Liver (tissue), 9 donors: ENCODE results near the gene ABLIM3. TPM values are rescaled to one million over a fixed set of nuclear protein-coding genes. Genes with fewer than 3 reads are reported as not detected.

ENCODE experiments used
- DNase-seq: peaks from one replicate; pipeline ENCODE4 v3.0.0-alpha.2; 2017; ENCODE audit warnings: low spot score
- H3K27ac ChIP-seq, 2 donors: one replicate each; pipeline ENCODE4 v1.7.0; 2013; ENCODE audit warnings: inconsistent platforms in 2 of 2, low read length in 2 of 2, control low read depth in 1 of 2, low read depth in 1 of 2, mild to moderate bottlenecking in 1 of 2
- H3K27me3 ChIP-seq, 4 donors: one replicate each; pipeline versions ENCODE4 v1.6.1 to v1.7.0; 2013; ENCODE audit warnings: low read length in 3 of 4, inconsistent platforms in 1 of 4, mild to moderate bottlenecking in 1 of 4, moderate library complexity in 1 of 4; ENCODE audit not compliant: control insufficient read depth in 4 of 4, insufficient read depth in 4 of 4
- H3K36me3 ChIP-seq, 4 donors: one replicate each; pipeline versions ENCODE4 v1.6.1 to v1.7.0; 2013; ENCODE audit warnings: low read length in 3 of 4, mild to moderate bottlenecking in 3 of 4, low read depth in 1 of 4, moderate library complexity in 1 of 4; ENCODE audit not compliant: control insufficient read depth in 4 of 4, insufficient read depth in 3 of 4
- H3K4me1 ChIP-seq, 4 donors: one replicate each; pipeline versions ENCODE4 v1.6.1 to v1.7.0; 2013; ENCODE audit warnings: low read length in 3 of 4, mild to moderate bottlenecking in 3 of 4, moderate library complexity in 1 of 4; ENCODE audit not compliant: control insufficient read depth in 4 of 4, insufficient read depth in 4 of 4
- H3K4me3 ChIP-seq, 3 donors: one replicate each; pipeline versions ENCODE4 v1.6.1 to v1.7.0; 2013; ENCODE audit warnings: low read length in 3 of 3, control low read depth in 1 of 3, low read depth in 1 of 3, mild to moderate bottlenecking in 1 of 3
- H3K9ac ChIP-seq, 2 donors: one replicate each; pipeline ENCODE4 v1.7.0; 2013; ENCODE audit warnings: low read length in 2 of 2, mild to moderate bottlenecking in 2 of 2, moderate library complexity in 2 of 2, control low read depth in 1 of 2, low read depth in 1 of 2
- H3K9me3 ChIP-seq, 4 donors: one replicate each; pipeline versions ENCODE4 v1.6.1 to v1.7.0; 2013; ENCODE audit warnings: low read length in 3 of 4; ENCODE audit not compliant: control insufficient read depth in 4 of 4
- EGR1 ChIP-seq, 2 donors: IDR thresholded peaks; 2 replicates each; pipeline ENCODE4 v1.6.1; 2016 to 2018; ENCODE audit warnings: antibody characterized with exemption in 2 of 2, low read depth in 2 of 2
- FOXA1 ChIP-seq: IDR thresholded peaks from 2 replicates; pipeline ENCODE4 v1.6.1; 2016; ENCODE audit warnings: antibody characterized with exemption
- FOXA2 ChIP-seq: IDR thresholded peaks from 2 replicates; pipeline ENCODE4 v1.6.1; 2016; ENCODE audit warnings: antibody characterized with exemption
- GABPA ChIP-seq, 2 donors: IDR thresholded peaks in 1 of 2; conservative IDR thresholded peaks in 1 of 2; 2 replicates each; pipeline ENCODE4 v1.6.1; 2016; ENCODE audit warnings: antibody characterized with exemption in 2 of 2, mild to moderate bottlenecking in 1 of 2, moderate library complexity in 1 of 2
- HNF4A ChIP-seq, 2 donors: conservative IDR thresholded peaks; 2 replicates each; pipeline ENCODE4 v1.6.1; 2016; ENCODE audit warnings: antibody characterized with exemption in 2 of 2, mild to moderate bottlenecking in 2 of 2
- HNF4G ChIP-seq: IDR thresholded peaks from 2 replicates; pipeline ENCODE4 v1.6.1; 2016; ENCODE audit warnings: antibody characterized with exemption
- JUND ChIP-seq, 2 donors: IDR thresholded peaks; 2 replicates each; pipeline ENCODE4 v1.6.1; 2016; ENCODE audit warnings: antibody characterized with exemption in 2 of 2
- RAD21 ChIP-seq, 2 donors: IDR thresholded peaks; 2 replicates each; pipeline ENCODE4 v1.6.1; 2016; ENCODE audit warnings: antibody characterized with exemption in 2 of 2, mild to moderate bottlenecking in 2 of 2
- RXRA ChIP-seq, 2 donors: IDR thresholded peaks; 2 replicates each; pipeline ENCODE4 v1.6.1; 2017 to 2018; ENCODE audit warnings: antibody characterized with exemption in 2 of 2, mild to moderate bottlenecking in 1 of 2
- SP1 ChIP-seq: IDR thresholded peaks from 2 replicates; pipeline ENCODE4 v1.6.1; 2018; ENCODE audit warnings: antibody characterized with exemption, mild to moderate bottlenecking
- TAF1 ChIP-seq: conservative IDR thresholded peaks from 2 replicates; pipeline ENCODE4 v1.6.1; 2016; ENCODE audit warnings: antibody characterized with exemption, mild to moderate bottlenecking
- YY1 ChIP-seq: IDR thresholded peaks from 2 replicates; pipeline ENCODE4 v1.6.1; 2016; ENCODE audit warnings: antibody characterized with exemption, mild to moderate bottlenecking
- WGBS: extraction: QIAGEN DNeasy Blood & Tissue Kit; methylation state at CpG from one replicate; pipeline ENCODE4 v1.1.7; 2013; 5-methylcytosine and 5-hydroxymethylcytosine counted together
- polyA plus RNA-seq, 2 donors: library from polyadenylated mRNA; stranded (reverse) in 1 of 2; unstranded in 1 of 2; fragments of 200-250 nt in 1 of 2; fragments of >200 nt in 1 of 2; fragmentation: Nextera tagmentation in 1 of 2; extraction: Ambion mirVana in 1 of 2; gene quantifications; one replicate each; pipeline versions ENCODE4 v1.2.1 to v1.2.3, GENCODE V29; 2013 to 2015
- total RNA-seq, 2 donors: library from RNA; depleted of rRNA; stranded (reverse); fragments of >200 nt; gene quantifications; one replicate each; pipeline ENCODE4 v1.2.3, GENCODE V29; 2014
- TF ChIP-seq, protein P1 (sequence below): IDR thresholded peaks from 2 replicates; pipeline ENCODE4 v1.6.1; 2016; ENCODE audit warnings: antibody characterized with exemption
- TF ChIP-seq, protein P2 (sequence below): IDR thresholded peaks from 2 replicates; pipeline ENCODE4 v1.6.1; 2016; ENCODE audit warnings: antibody characterized with exemption, mild to moderate bottlenecking
- TF ChIP-seq, protein P3 (sequence below): IDR thresholded peaks from 2 replicates; pipeline ENCODE4 v1.6.1; 2016; ENCODE audit warnings: antibody characterized with exemption
- TF ChIP-seq, protein P4 (sequence below): IDR thresholded peaks from 2 replicates; pipeline ENCODE4 v1.6.1; 2016; ENCODE audit warnings: antibody characterized with exemption
- TF ChIP-seq, protein P5 (sequence below): fragments of 150-350 bp; IDR thresholded peaks from 2 replicates; pipeline ENCODE4 v1.5.1; 2017; ENCODE audit warnings: improper control_type of control experiment, low read depth, low read length; ENCODE audit not compliant: missing input control
- donor health status: healthy.
- donor health status: healthy.
- donor health status: healthy.
- donor health status: healthy.
- donor health status: healthy.

ABLIM3 gene
- total and polyA plus RNA-seq, 4 donors: 6.8 to 131 (median 43.1) TPM

DNA sequence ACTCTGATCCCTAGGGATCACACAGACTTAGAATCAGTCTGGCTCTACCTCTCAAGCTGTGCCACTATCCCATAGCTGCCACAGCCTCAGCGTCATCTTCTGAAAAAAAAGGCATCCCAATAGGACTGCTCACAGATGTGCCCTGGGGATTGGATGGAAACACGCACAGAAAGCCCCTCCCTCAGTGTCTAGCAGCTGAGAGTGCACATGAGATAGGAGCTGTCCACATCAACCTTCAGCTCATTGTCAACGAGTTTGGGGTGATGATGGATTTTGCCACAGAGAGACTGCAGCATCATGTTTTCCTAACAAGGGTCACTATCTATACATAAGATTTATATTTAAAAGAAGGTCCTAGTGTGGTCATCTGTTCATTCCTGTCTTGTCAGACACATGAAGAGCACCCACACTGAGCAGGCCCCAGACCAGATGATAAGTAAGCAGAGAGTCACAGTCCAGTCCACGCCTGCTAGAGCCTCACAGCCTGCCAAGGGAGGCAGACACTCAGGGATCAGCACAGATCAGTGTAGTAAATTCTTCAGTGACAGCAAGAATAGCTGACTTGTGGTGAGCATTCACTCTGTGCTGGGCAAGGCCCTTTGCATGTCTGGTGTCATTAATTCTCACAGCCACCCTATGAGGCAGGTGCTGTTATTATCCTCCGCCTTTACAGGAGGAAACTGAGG lies 156.2 kb downstream of the ABLIM3 start:
- no peak for DNase-seq
- Histone ChIP-seq H3K36me3 (no peaks in the 10 kb centered on the region), H3K27ac (no peak overlapping the region), H3K27me3 (no peaks in the 10 kb centered on the region), H3K4me1 (peaks cover 0 to 5% (median 2%) of the 10 kb centered on the region in 4 donors), H3K9me3 (no peaks in the 10 kb centered on the region), H3K9ac (no peak overlapping the region), H3K4me3 (no peak overlapping the region)
- TF ChIP-seq FOXA1 (no peak), JUND (IDR thresholded peaks at IDR 0.05) (no peak)
- TF ChIP-seq, protein P1, sequence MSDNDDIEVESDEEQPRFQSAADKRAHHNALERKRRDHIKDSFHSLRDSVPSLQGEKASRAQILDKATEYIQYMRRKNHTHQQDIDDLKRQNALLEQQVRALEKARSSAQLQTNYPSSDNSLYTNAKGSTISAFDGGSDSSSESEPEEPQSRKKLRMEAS: no peak
- 82% methylated on average over 5 of the region's 5 CpGs for whole genome bisulfite sequencing

DNA sequence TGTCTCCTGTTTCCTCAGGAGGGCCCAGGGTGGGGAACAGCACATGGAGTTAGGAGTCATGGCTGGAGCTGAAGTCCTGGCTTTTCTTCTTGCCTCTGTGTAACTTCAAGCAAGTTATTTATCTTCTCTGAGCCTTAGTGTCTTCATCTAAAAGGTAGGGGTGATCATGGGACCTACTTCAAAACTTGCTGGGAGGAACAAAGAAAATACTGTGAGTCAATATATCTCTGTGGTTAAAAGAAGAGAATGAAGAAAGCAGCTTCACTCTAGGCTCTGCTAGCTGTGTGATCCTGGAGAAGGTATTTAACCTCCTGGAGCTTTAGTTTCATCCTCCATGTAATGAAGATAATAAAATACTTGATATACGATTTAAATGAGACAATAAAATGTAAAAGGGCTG lies 156.9 kb downstream of the ABLIM3 start:
- WGBS: 61% methylated on average over 1 of the region's 1 CpG
- Histone ChIP-seq H3K4me3 (no peak overlapping the region), H3K9ac (no peak overlapping the region), H3K27ac (no peak overlapping the region), H3K4me1 (peaks cover 0 to 5% (median 2%) of the 10 kb centered on the region in 4 donors), H3K27me3 (no peaks in the 10 kb centered on the region), H3K36me3 (no peaks in the 10 kb centered on the region), H3K9me3 (no peaks in the 10 kb centered on the region)
- TF ChIP-seq HNF4A (conservative IDR thresholded peaks at IDR 0.05): no peak
- TF ChIP-seq, protein P2, sequence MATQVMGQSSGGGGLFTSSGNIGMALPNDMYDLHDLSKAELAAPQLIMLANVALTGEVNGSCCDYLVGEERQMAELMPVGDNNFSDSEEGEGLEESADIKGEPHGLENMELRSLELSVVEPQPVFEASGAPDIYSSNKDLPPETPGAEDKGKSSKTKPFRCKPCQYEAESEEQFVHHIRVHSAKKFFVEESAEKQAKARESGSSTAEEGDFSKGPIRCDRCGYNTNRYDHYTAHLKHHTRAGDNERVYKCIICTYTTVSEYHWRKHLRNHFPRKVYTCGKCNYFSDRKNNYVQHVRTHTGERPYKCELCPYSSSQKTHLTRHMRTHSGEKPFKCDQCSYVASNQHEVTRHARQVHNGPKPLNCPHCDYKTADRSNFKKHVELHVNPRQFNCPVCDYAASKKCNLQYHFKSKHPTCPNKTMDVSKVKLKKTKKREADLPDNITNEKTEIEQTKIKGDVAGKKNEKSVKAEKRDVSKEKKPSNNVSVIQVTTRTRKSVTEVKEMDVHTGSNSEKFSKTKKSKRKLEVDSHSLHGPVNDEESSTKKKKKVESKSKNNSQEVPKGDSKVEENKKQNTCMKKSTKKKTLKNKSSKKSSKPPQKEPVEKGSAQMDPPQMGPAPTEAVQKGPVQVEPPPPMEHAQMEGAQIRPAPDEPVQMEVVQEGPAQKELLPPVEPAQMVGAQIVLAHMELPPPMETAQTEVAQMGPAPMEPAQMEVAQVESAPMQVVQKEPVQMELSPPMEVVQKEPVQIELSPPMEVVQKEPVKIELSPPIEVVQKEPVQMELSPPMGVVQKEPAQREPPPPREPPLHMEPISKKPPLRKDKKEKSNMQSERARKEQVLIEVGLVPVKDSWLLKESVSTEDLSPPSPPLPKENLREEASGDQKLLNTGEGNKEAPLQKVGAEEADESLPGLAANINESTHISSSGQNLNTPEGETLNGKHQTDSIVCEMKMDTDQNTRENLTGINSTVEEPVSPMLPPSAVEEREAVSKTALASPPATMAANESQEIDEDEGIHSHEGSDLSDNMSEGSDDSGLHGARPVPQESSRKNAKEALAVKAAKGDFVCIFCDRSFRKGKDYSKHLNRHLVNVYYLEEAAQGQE: no peak
- TF ChIP-seq GABPA (IDR thresholded peaks at IDR 0.05 in 1 of 2, conservative IDR thresholded peaks at IDR 0.05 in 1 of 2): no peak
- no peak for TF ChIP-seq RXRA (IDR thresholded peaks at IDR 0.05)
- TF ChIP-seq SP1: no peak
- no peak for TF ChIP-seq FOXA2
- no peak for TF ChIP-seq EGR1 (IDR thresholded peaks at IDR 0.05; ENCODE audit: low read depth in 2 of 2)
- no peak for TF ChIP-seq RAD21 (IDR thresholded peaks at IDR 0.05)
- TF ChIP-seq, protein P3, sequence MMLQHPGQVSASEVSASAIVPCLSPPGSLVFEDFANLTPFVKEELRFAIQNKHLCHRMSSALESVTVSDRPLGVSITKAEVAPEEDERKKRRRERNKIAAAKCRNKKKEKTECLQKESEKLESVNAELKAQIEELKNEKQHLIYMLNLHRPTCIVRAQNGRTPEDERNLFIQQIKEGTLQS: no peak
- TF ChIP-seq FOXA1: no peak
- no peak for TF ChIP-seq HNF4G
- TF ChIP-seq TAF1: no peak
- TF ChIP-seq JUND (IDR thresholded peaks at IDR 0.05): no peak
- TF ChIP-seq, protein P1: no peak
- TF ChIP-seq, protein P4, sequence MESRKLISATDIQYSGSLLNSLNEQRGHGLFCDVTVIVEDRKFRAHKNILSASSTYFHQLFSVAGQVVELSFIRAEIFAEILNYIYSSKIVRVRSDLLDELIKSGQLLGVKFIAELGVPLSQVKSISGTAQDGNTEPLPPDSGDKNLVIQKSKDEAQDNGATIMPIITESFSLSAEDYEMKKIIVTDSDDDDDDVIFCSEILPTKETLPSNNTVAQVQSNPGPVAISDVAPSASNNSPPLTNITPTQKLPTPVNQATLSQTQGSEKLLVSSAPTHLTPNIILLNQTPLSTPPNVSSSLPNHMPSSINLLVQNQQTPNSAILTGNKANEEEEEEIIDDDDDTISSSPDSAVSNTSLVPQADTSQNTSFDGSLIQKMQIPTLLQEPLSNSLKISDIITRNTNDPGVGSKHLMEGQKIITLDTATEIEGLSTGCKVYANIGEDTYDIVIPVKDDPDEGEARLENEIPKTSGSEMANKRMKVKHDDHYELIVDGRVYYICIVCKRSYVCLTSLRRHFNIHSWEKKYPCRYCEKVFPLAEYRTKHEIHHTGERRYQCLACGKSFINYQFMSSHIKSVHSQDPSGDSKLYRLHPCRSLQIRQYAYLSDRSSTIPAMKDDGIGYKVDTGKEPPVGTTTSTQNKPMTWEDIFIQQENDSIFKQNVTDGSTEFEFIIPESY: no peak
- TF ChIP-seq, protein P5, sequence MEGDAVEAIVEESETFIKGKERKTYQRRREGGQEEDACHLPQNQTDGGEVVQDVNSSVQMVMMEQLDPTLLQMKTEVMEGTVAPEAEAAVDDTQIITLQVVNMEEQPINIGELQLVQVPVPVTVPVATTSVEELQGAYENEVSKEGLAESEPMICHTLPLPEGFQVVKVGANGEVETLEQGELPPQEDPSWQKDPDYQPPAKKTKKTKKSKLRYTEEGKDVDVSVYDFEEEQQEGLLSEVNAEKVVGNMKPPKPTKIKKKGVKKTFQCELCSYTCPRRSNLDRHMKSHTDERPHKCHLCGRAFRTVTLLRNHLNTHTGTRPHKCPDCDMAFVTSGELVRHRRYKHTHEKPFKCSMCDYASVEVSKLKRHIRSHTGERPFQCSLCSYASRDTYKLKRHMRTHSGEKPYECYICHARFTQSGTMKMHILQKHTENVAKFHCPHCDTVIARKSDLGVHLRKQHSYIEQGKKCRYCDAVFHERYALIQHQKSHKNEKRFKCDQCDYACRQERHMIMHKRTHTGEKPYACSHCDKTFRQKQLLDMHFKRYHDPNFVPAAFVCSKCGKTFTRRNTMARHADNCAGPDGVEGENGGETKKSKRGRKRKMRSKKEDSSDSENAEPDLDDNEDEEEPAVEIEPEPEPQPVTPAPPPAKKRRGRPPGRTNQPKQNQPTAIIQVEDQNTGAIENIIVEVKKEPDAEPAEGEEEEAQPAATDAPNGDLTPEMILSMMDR: no peak
- TF ChIP-seq YY1: no peak
- DNase-seq: no peak
